HCT116 (cell line): ENCODE measurements around the gene PTH2. TPM values are rescaled to one million over a fixed set of nuclear protein-coding genes. Genes with fewer than 3 reads are reported as not detected.

Source experiments
- ATAC-seq: fragments of 200-7000 bp; cut with Tn5 transposase; 2 replicates; pipeline ENCODE4 v1.9.1; 2020; ENCODE audit warnings: mild to moderate bottlenecking, moderate library complexity
- BruUV-seq: library from RNA; stranded (reverse); fragments of 400-500 nt; replicated peaks from 2 replicates; lab custom pipeline; 2021; lab: Mats Ljungman, UMichigan
- CTCF ChIA-PET: fragments of 300-600 bp; sonication (Branson Sonifier 250); formaldehyde crosslinking; loops from one replicate; lab custom pipeline; 2021; ENCODE audit warnings: antibody characterized with exemption; lab: Charles Lee
- POLR2A ChIA-PET: fragments of 300-600, 350-600 bp; sonication (Branson Sonifier 250); formaldehyde crosslinking; loops from one replicate; lab custom pipeline; 2021; ENCODE audit warnings: antibody characterized with exemption; lab: Charles Lee
- RAD21 ChIA-PET, 2 experiments: fragments of 300-600 bp; sonication (Branson Sonifier 250); formaldehyde crosslinking; loops; one replicate each; lab custom pipeline; 2023; ENCODE audit warnings: low total read pairs in 2 of 2; ENCODE audit not compliant: uncharacterized antibody in 2 of 2, unreplicated experiment in 2 of 2, low non-redundant PET in 1 of 2; lab: Charles Lee
- DNase-seq: peaks from one replicate; pipeline ENCODE4 v3.0.0-alpha.2; 2010; ENCODE audit warnings: low read depth, low spot score
- H2AFZ ChIP-seq: fragments of 200-600 bp; shearing (Covaris generic), sonication (generic); 2 replicates; pipeline ENCODE4 v1.6.1; 2017; ENCODE audit warnings: low read depth, mixed run types, mixed read lengths, antibody characterized with exemption, low read length; ENCODE audit not compliant: poor library complexity, severe bottlenecking
- H3K27ac ChIP-seq: 2 replicates; pipeline ENCODE4 v1.5.1; 2012; ENCODE audit warnings: low read depth, low read length
- H3K27me3 ChIP-seq: fragments of 200-600 bp; sonication (generic); 2 replicates; pipeline ENCODE4 v1.6.1; 2016; ENCODE audit warnings: mixed run types, low read length, mixed read lengths; ENCODE audit not compliant: insufficient read depth
- H3K36me3 ChIP-seq, 2 experiments: fragments of 200-500 bp in 1 of 2; fragments of 200-600 bp in 1 of 2; sonication (Bioruptor generic) in 1 of 2; sonication (generic) in 1 of 2; 2 replicates each; pipeline versions ENCODE4 v1.5.1 to v1.6.1; 2014 to 2016; ENCODE audit warnings: low read length in 2 of 2, inconsistent platforms in 1 of 2, mixed read lengths in 1 of 2, mixed run types in 1 of 2; ENCODE audit not compliant: insufficient read depth in 2 of 2, control insufficient read depth in 1 of 2
- H3K4me1 ChIP-seq, 2 experiments: fragments of 200-600 bp in 1 of 2; sonication (generic) in 1 of 2; 2 replicates each; pipeline versions ENCODE4 v1.5.1 to v1.6.1; 2012 to 2017; ENCODE audit warnings: low read length in 2 of 2, inconsistent platforms in 1 of 2, mild to moderate bottlenecking in 1 of 2, mixed read lengths in 1 of 2, mixed run types in 1 of 2, moderate library complexity in 1 of 2; ENCODE audit not compliant: insufficient read depth in 2 of 2, control insufficient read depth in 1 of 2
- H3K4me2 ChIP-seq: fragments of 200-600 bp; sonication (generic); 2 replicates; pipeline ENCODE4 v1.6.1; 2017; ENCODE audit warnings: mixed run types, low read length, mixed read lengths
- H3K4me3 ChIP-seq, 2 experiments: fragments of 200-600 bp in 1 of 2; sonication (generic) in 1 of 2; replicated peaks in 1 of 2; 2 replicates each; pipeline ENCODE4 v1.5.1; 2011 to 2016; ENCODE audit warnings: low read length in 2 of 2, control low read depth in 1 of 2, low read depth in 1 of 2, mild to moderate bottlenecking in 1 of 2, mixed read lengths in 1 of 2, mixed run types in 1 of 2
- H3K79me2 ChIP-seq: fragments of 200-600 bp; sonication (generic); 2 replicates; pipeline ENCODE4 v1.6.1; 2017; ENCODE audit warnings: mild to moderate bottlenecking, mixed run types, low read length, moderate library complexity, mixed read lengths; ENCODE audit not compliant: insufficient read depth
- H3K9ac ChIP-seq: fragments of 200-600 bp; sonication (generic); 2 replicates; pipeline ENCODE4 v1.6.1; 2016; ENCODE audit warnings: low read length, mixed read lengths
- H3K9me2 ChIP-seq: fragments of 200-600 bp; sonication (generic), shearing (Covaris generic); 2 replicates; pipeline ENCODE4 v1.6.1; 2017; ENCODE audit warnings: mixed run types, mild to moderate bottlenecking, moderate library complexity; ENCODE audit not compliant: insufficient read depth
- H3K9me3 ChIP-seq, 2 experiments: fragments of 200-500 bp in 1 of 2; fragments of 200-600 bp in 1 of 2; sonication (Bioruptor generic) in 1 of 2; sonication (generic) in 1 of 2; 2 replicates each; pipeline ENCODE4 v1.6.1; 2014 to 2017; ENCODE audit warnings: low read length in 2 of 2, mixed read lengths in 2 of 2, inconsistent platforms in 1 of 2, low read depth in 1 of 2, mild to moderate bottlenecking in 1 of 2, mixed run types in 1 of 2, moderate library complexity in 1 of 2; ENCODE audit not compliant: control insufficient read depth in 1 of 2, insufficient read depth in 1 of 2
- H4K20me1 ChIP-seq: fragments of 200-600 bp; sonication (generic), shearing (Covaris generic); 2 replicates; pipeline ENCODE4 v1.6.1; 2017; ENCODE audit warnings: mixed run types, mild to moderate bottlenecking, moderate library complexity; ENCODE audit not compliant: insufficient read depth
- CBX3 ChIP-seq: IDR thresholded peaks from 2 replicates; pipeline ENCODE4 v1.6.1; 2012; ENCODE audit warnings: low read depth
- CEBPB ChIP-seq: IDR thresholded peaks from 2 replicates; pipeline ENCODE4 v1.6.1; 2012; ENCODE audit warnings: low read depth
- EGR1 ChIP-seq: IDR thresholded peaks from 2 replicates; pipeline ENCODE4 v1.6.1; 2012; ENCODE audit warnings: low read depth
- ELF1 ChIP-seq: IDR thresholded peaks from 2 replicates; pipeline ENCODE4 v1.6.1; 2012; ENCODE audit warnings: low read depth, borderline replicate concordance
- EZH2 ChIP-seq: fragments of 200-600 bp; sonication (generic); IDR thresholded peaks from 2 replicates; pipeline ENCODE4 v1.6.1; 2017; ENCODE audit warnings: antibody characterized with exemption, mixed run types
- EZH2phosphoT487 ChIP-seq: fragments of 200-600 bp; IDR thresholded peaks from 2 replicates; pipeline ENCODE4 v1.6.1; 2018; ENCODE audit warnings: antibody characterized with exemption, borderline replicate concordance
- FOSL1 ChIP-seq: IDR thresholded peaks from 2 replicates; pipeline ENCODE4 v1.6.1; 2012; ENCODE audit warnings: low read depth
- JUND ChIP-seq: IDR thresholded peaks from 2 replicates; pipeline ENCODE4 v1.6.1; 2012
- POLR2A ChIP-seq: IDR thresholded peaks from 2 replicates; pipeline ENCODE4 v1.7.0; 2011; ENCODE audit warnings: borderline replicate concordance; ENCODE audit not compliant: insufficient read depth, insufficient read length; ENCODE audit errors: extremely low read depth
- POLR2AphosphoS5 ChIP-seq: IDR thresholded peaks from 2 replicates; pipeline ENCODE4 v1.6.1; 2011; ENCODE audit warnings: mild to moderate bottlenecking, low read depth, low read length, moderate library complexity
- RAD21 ChIP-seq: IDR thresholded peaks from 2 replicates; pipeline ENCODE4 v1.6.1; 2012; ENCODE audit warnings: low read depth, mild to moderate bottlenecking
- SIN3A ChIP-seq: IDR thresholded peaks from 2 replicates; pipeline ENCODE4 v1.6.1; 2012; ENCODE audit warnings: low read depth
- SRF ChIP-seq: IDR thresholded peaks from 2 replicates; pipeline ENCODE4 v1.6.1; 2012; ENCODE audit warnings: low read depth
- TCF7L2 ChIP-seq: IDR thresholded peaks from 2 replicates; pipeline ENCODE4 v1.7.0; 2011; ENCODE audit warnings: borderline replicate concordance, inconsistent platforms; ENCODE audit not compliant: insufficient read depth, insufficient read length; ENCODE audit errors: extremely low read depth
- YY1 ChIP-seq: IDR thresholded peaks from 2 replicates; pipeline ENCODE4 v1.6.1; 2011; ENCODE audit warnings: low read length, low read depth, moderate library complexity, mild to moderate bottlenecking; ENCODE audit not compliant: insufficient replicate concordance; ENCODE audit errors: extremely low read depth
- ZFX ChIP-seq: fragments of 450-650 bp; IDR thresholded peaks from 2 replicates; pipeline ENCODE4 v1.6.1; 2017
- ZNF274 ChIP-seq: fragments of 200-500 bp; sonication (Bioruptor generic); IDR thresholded peaks from 2 replicates; pipeline ENCODE4 v1.6.1; 2014; ENCODE audit warnings: mild to moderate bottlenecking, low read depth, low read length, inconsistent platforms
- intact Hi-C: fragments of 100-400 bp; cut with micrococcal nuclease; formaldehyde crosslinking; loops from 2 replicates; pipeline ENCODE4 v1.10.0; 2022
- total RNA-seq: library from RNA; stranded (reverse); gene quantifications from one replicate; pipeline ENCODE4 v1.2.1, GENCODE V29; 2021; ENCODE audit not compliant: unreplicated experiment
- TF ChIP-seq, protein P1 (sequence below), 3 experiments: fragments of 200-600 bp in 1 of 3; sonication (generic) in 1 of 3; IDR thresholded peaks in 2 of 3; conservative IDR thresholded peaks in 1 of 3; 2 replicates each; pipeline ENCODE4 v1.5.1; 2012 to 2017; ENCODE audit warnings: low read depth in 2 of 3, low read length in 2 of 3, antibody characterized with exemption in 1 of 3, borderline replicate concordance in 1 of 3, control low read depth in 1 of 3, mild to moderate bottlenecking in 1 of 3, mixed read lengths in 1 of 3, mixed run types in 1 of 3, moderate library complexity in 1 of 3; ENCODE audit not compliant: insufficient read depth in 1 of 3
- TF ChIP-seq, protein P2 (sequence below): IDR thresholded peaks from 2 replicates; pipeline ENCODE4 v1.6.1; 2012
- TF ChIP-seq, protein P3 (sequence below): IDR thresholded peaks from 2 replicates; pipeline ENCODE4 v1.6.1; 2012
- TF ChIP-seq, protein P4 (sequence below): IDR thresholded peaks from 2 replicates; pipeline ENCODE4 v1.6.1; 2012; ENCODE audit warnings: low read depth

Gene PTH2
- total RNA-seq, 1 experiment from 2014 or later = 9.5 TPM

DNA sequence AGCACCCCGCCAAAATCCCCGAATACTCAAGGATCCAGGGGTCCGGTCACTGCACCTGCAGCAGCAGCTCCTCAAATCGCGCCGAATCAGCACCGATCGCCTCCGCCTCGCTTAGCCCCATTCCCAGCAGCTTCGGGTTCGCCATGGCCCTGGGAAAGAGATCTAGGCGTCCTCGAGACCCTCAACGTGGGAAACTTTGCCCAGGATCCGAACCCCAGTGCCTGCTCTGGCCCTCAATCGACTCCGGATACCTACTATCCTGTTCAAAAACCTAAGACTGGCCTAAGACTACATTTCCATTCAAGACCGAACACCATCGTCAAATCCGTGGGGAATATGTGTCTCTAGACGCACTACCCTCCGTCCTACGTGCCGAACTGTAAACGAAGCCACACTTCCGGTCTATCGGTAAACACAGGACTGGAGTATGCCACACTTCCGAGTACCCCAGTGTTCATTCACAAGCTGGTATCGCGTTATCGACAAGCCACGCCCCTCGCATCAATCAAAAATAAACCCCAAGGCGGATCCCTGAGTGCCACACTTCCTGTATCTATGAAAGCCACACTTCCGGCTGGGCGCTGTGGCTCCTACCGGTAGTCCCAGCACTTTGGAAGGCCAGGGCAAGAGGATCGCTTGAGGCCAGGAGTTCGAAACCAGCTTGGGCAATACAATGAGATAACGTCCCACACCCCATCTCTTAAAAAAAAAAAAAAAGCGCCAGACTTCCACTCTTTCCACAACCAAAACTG is 28.4 kb upstream of the PTH2 start, which contains the start of gene PIH1D1:
Gene PIH1D1 (minus strand): TSS at position 385 of the 752 bp plus-strand sequence. CDS start 240 bp downstream, at position 145.
- Histone ChIP-seq H3K27ac (peak within 1 kb of the TSS; percentile 91), H4K20me1 (no peaks in the 10 kb centered on the region), H3K79me2 (peaks cover 41% of the 10 kb centered on the region), H3K9me3 (no peaks in the 10 kb centered on the region), H3K4me1 (peaks cover 23 to 40% of the 10 kb centered on the region in 2 experiments; a peak in 3 of 4 replicates), H3K27me3 (no peaks in the 10 kb centered on the region), H3K36me3 (peaks cover 13 to 14% of the 10 kb centered on the region in 2 experiments; a peak in 2 of 4 replicates), H3K4me2 (peak within 1 kb of the TSS; percentile 90), H3K9ac (peak within 1 kb of the TSS; percentile 99), H3K4me3 (peak within 1 kb of the TSS; percentile 98 to 100), H3K9me2 (no peaks in the 10 kb centered on the region), H2AFZ (peak within 1 kb of the TSS; percentile 3)
- CTCF ChIA-PET = interaction anchor here (0.6 to 2.0 kb wide), 8 partner anchors 9 to 354 kb away, joined by 3 to 9 read pairs (median 4); no protein-coding TSS in a partner anchor
- POLR2A ChIA-PET = interaction anchor here (0.7 to 2.9 kb wide), 11 partner anchors 9 to 88 kb away, joined by 3 to 17 read pairs (median 7); partner anchors contain the start of genes DKKL1 and RPS11
- DNase-seq = peak; percentile 99
- BruUV-seq = TSS peak; percentile 88
- ATAC-seq = peak; percentile 69
- RAD21 ChIA-PET = interaction anchor here in 1 of 2 experiments (0.8 to 1.3 kb wide), 2 partner anchors 25 to 59 kb away, joined by 3 read pairs; no protein-coding TSS in a partner anchor
- intact Hi-C loops = no loop called here
- TF ChIP-seq TCF7L2 = peak; percentile 34
- TF ChIP-seq POLR2AphosphoS5 = peak; percentile 97
- TF ChIP-seq ELF1 = no peak; the same call in 1 of the 2 replicates
- no peak for TF ChIP-seq EZH2
- TF ChIP-seq, protein P1, sequence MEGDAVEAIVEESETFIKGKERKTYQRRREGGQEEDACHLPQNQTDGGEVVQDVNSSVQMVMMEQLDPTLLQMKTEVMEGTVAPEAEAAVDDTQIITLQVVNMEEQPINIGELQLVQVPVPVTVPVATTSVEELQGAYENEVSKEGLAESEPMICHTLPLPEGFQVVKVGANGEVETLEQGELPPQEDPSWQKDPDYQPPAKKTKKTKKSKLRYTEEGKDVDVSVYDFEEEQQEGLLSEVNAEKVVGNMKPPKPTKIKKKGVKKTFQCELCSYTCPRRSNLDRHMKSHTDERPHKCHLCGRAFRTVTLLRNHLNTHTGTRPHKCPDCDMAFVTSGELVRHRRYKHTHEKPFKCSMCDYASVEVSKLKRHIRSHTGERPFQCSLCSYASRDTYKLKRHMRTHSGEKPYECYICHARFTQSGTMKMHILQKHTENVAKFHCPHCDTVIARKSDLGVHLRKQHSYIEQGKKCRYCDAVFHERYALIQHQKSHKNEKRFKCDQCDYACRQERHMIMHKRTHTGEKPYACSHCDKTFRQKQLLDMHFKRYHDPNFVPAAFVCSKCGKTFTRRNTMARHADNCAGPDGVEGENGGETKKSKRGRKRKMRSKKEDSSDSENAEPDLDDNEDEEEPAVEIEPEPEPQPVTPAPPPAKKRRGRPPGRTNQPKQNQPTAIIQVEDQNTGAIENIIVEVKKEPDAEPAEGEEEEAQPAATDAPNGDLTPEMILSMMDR (IDR thresholded peaks at IDR 0.05 in 2 of 3, conservative IDR thresholded peaks at IDR 0.05 in 1 of 3; ENCODE audit: borderline replicate concordance in 1 of 3, insufficient read depth in 1 of 3, low read depth in 2 of 3, low read length in 2 of 3) = peak in 1 of 3 experiments; percentile 32; a peak in 1 of 6 replicates
- no peak for TF ChIP-seq JUND
- TF ChIP-seq SRF = no peak
- TF ChIP-seq ZNF274 = no peak
- TF ChIP-seq YY1 = peak; percentile 66
- TF ChIP-seq, protein P2, sequence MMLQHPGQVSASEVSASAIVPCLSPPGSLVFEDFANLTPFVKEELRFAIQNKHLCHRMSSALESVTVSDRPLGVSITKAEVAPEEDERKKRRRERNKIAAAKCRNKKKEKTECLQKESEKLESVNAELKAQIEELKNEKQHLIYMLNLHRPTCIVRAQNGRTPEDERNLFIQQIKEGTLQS = no peak
- TF ChIP-seq POLR2A = peak; percentile 86
- TF ChIP-seq CEBPB = no peak
- TF ChIP-seq EGR1 = no peak
- no peak for TF ChIP-seq FOSL1
- no peak for TF ChIP-seq RAD21
- no peak for TF ChIP-seq EZH2phosphoT487
- peak; percentile 70; the same call in 1 of the 2 replicates for TF ChIP-seq SIN3A
- TF ChIP-seq, protein P3, sequence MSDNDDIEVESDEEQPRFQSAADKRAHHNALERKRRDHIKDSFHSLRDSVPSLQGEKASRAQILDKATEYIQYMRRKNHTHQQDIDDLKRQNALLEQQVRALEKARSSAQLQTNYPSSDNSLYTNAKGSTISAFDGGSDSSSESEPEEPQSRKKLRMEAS = peak; percentile 74
- TF ChIP-seq ZFX = peak; percentile 38; the same call in 1 of the 2 replicates
- TF ChIP-seq CBX3 = peak; percentile 37; the same call in 1 of the 2 replicates
- TF ChIP-seq, protein P4, sequence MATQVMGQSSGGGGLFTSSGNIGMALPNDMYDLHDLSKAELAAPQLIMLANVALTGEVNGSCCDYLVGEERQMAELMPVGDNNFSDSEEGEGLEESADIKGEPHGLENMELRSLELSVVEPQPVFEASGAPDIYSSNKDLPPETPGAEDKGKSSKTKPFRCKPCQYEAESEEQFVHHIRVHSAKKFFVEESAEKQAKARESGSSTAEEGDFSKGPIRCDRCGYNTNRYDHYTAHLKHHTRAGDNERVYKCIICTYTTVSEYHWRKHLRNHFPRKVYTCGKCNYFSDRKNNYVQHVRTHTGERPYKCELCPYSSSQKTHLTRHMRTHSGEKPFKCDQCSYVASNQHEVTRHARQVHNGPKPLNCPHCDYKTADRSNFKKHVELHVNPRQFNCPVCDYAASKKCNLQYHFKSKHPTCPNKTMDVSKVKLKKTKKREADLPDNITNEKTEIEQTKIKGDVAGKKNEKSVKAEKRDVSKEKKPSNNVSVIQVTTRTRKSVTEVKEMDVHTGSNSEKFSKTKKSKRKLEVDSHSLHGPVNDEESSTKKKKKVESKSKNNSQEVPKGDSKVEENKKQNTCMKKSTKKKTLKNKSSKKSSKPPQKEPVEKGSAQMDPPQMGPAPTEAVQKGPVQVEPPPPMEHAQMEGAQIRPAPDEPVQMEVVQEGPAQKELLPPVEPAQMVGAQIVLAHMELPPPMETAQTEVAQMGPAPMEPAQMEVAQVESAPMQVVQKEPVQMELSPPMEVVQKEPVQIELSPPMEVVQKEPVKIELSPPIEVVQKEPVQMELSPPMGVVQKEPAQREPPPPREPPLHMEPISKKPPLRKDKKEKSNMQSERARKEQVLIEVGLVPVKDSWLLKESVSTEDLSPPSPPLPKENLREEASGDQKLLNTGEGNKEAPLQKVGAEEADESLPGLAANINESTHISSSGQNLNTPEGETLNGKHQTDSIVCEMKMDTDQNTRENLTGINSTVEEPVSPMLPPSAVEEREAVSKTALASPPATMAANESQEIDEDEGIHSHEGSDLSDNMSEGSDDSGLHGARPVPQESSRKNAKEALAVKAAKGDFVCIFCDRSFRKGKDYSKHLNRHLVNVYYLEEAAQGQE = no peak
